ENCODE data around the gene NPAS3.

The NPAS3 gene

DNA sequence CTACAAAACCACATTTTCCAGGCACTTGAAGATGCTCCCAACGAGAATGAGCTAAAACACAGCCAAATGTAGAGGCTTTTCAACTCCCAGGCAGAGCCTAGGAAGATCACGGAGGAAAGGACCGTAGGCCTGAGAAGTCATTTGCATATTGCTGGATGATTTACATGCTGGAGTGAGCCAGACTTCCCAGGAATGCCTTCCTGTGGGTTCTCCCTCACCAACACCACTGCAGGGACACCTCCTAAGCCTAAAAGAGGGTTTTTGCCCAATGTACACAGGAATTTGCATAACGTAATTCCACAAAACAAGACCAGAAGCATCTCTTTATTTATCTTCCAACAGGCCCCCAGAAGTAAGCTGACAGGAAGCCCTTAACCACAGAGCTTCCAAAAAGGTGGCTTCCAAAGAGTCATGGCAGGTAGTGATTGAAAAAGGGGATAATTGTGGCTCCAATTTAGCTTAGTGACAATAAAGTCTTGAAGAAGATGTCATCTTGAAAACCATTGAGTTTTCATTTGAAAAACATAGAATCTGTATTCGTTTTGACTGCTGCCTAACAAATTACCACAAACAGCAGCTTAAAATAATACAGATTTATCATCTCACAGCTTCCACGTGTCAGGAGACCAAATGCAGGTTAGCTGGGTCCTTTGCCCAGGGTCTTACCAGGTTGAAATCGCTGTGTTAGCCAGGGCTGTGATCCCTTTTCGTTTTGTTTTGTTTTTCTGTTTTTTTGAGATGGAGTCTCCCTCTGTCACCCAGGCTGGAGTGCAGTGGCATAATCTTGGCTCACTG is 896.0 kb downstream of the NPAS3 start:
- DNase-seq, result no peak

- no peak for DNase-seq
These were observed 896.6 kb downstream of the NPAS3 start for GRCh38 chr14:33835261-33835655.

GRCh38 chr14:33835677-33836076 is 897.0 kb downstream of the NPAS3 start:
- no peak for DNase-seq

- DNase-seq, result no peak
These were observed 897.7 kb downstream of the NPAS3 start for GRCh38 chr14:33836203-33836899.

DNA sequence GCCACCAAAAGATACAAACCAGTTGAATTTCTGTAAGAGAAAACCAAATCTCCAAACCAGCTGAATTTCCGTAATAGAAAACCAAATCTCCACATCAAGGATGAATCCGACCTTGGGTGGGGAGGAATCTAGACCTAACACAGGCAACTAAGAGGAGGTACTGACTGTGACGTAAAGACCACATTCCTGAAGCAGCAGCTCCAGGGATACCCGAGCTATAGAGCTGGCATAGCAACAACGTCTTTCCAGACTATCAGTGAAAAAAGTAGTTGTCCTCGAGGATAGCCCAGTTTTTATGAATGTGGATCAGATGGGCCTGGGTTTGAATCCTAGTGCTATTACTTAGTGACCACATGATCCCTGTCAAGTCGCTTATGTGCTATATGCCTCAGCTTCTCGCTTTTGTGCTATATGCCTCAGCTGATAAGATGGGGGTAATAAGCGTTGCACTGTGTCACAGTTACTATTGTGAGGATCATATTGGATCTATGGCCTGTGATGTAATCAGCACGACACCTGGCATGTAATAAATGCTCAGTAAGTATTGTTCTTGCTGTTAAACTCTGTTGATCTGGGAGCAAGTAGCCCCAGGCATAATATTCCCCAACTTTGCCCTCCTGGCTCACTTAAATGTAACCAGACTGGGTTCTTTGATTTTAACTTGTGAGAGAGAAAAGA is 898.4 kb downstream of the NPAS3 start:
- no peak for DNase-seq

GRCh38 chr14:33837943-33838683 is 899.4 kb downstream of the NPAS3 start:
- no peak for DNase-seq

DNA sequence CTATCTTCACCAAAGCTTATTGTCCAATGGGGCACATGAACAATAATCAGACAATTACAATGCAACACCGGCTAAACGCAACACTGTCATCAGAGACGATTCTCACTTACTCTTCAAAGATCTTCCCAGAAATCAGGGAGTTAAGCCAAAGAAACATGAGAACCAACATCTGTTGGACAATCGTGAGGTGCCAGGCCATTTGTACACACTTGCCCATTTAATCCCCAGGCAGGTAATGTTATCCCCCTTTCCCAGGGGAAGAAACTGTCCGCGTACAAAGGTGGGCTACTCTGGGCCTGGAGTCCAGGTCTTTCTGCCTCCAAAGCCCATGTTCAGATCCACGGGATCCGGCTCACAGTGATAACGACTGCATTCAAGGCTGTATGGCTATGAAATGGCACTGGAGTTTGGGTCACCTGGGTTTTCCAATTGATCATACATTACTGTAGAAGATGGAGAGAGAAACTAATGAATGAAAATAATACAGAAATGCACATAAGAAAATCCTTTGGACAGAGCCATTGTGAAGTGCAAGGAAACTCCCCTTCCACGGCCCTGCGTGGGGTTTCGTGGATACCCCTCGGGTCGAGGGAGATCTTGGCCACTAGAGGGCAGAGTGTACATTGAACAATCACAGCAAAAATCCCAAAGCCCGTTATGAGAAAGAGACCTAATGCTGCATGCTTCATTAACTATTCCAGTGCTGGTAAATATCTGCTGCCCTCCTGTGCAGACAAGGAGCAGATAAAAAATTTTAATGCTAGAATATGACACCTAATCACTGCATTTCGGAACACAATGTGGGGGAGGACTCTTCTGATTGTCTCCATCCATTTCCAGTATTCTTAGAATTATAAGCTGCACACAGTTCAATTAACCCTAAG is 900.8 kb downstream of the NPAS3 start:
- DNase-seq, result peak; percentile 60

DNA sequence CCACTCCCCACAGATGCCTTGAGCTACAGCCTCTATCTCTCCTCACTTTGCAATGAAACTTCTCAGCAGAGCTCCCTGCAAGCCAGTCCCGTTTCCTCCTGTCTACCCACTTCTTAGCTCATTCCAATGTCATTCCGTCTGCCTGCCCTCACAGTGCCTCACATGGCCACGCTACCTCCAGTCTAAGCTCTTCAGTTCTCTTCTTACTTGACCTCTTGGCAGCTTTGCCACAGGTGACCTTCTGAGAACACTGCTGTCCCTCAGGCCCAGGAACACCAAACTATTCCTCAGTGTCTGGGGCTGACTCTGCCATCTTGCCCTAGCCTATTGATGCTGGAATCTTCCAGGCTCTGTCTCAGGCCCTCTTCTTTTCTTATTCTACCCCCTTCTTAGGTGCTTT is 902.1 kb downstream of the NPAS3 start:
- no peak for DNase-seq

DNA sequence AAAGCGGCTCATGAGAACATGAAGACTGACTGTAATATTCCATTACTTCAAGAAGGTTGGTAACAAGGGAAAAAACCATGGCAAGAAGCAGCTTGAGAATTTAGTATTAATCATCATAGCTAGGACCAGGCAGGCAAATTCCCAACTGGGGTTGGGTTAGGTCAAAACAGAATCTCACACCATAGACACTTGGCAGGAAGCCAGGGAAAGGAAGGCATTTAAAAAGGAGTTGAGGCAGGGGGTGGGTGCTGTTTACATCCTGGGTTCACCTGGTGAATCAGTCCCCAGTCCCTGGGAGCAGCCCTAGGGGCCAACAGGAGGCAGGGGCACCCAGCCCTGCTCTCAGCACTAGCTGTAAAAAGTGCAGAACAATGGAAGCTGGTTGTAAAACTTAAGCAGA is 903.6 kb downstream of the NPAS3 start:
- DNase-seq, result peak; percentile 63

DNA sequence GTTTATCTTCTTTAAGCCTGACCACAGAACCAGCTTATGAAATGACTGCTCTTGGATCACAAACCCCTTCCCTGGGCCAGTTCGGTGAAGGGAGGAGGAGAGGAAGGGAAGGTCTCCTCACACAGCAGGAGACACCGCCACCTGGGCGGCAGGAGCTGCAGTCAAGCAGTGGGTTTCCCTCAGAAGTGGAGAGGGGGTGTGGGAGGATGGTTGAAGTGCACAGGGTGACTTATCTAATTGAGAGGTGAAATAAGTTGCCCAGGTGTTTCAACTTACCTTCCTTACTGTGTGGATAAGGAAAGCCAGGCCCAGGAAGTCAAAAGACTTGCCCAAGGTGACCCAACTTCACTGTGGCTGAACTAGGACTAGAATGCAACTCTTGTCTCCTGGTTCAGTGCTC is 905.4 kb downstream of the NPAS3 start:
- no peak for DNase-seq

GRCh38 chr14:33846100-33846824 is 907.6 kb downstream of the NPAS3 start:
- DNase-seq, result no peak

DNA sequence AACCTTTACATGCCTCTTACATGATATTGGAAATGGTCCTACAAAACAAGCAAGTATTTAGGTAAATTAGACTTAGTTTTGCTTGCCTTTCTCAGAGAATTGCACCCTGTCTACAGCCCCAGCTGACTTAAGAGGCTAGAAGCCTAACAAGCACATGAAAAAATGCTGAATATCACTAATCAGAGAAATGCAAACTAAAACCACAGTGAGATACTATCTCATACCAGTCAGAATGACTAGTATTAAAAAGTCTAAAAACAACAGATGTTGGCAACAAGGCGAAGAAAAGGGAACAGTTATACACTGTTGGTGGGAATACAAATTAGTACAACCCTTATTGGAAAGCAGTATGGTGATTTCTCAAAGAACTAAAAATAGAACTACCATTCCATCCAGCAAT is 908.4 kb downstream of the NPAS3 start:
- DNase-seq, result no peak

- DNase-seq, result no peak
These were observed 909.3 kb downstream of the NPAS3 start for GRCh38 chr14:33848009-33848408.

DNA sequence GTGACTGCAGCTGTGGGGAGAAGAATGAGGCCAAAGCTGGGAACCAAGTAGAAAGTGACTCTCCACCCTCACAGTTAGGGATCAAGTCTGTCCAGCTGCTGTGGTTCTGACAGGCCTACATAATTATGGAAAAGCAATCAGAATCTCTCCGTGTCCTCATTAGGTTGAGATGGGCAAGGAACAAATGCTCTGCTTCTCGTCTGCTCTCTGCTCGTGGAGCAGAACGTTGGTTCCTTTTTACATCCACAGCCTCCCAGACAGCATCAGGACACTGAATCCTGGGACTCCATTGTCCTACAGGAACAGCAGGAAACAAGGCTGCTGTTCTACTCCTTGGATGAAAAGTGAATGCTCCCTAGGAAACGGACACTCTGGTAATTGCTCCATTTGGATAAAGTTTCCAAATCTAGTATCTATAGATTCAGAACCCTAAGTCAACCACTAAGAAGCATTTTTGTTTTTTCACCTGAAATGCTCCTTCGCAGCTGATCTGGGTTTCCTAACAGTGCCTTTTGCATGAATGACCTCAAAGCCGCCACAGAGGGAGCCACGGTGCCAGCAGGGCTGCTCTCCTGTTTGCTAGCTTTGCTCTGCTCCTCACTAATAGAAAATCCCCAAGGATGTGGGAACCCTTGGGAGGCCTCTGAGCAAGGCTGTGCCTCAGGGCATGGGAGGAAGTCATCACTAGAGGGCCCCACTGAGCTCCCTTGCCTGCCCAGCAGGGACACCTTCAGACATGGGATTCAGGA is 910.2 kb downstream of the NPAS3 start:
- peak; percentile 42 for DNase-seq

- DNase-seq, result no peak
These were observed 910.7 kb downstream of the NPAS3 start for GRCh38 chr14:33849455-33849801.

- no peak for DNase-seq
These were observed 912.1 kb downstream of the NPAS3 start for GRCh38 chr14:33850826-33851225.

- DNase-seq, result no peak
These were observed 912.7 kb downstream of the NPAS3 start for GRCh38 chr14:33851366-33851765.

GRCh38 chr14:33851931-33852330 is 913.3 kb downstream of the NPAS3 start:
- no peak for DNase-seq
